ENCODE measurements around the gene GAREM1.

The GAREM1 gene

GRCh38 chr18:32216390-32216789 lies 254.3 kb downstream of the GAREM1 start:
- TF ChIP-seq CTCF (IDR thresholded peaks at IDR 0.05; ENCODE audit: borderline replicate concordance, insufficient read depth, low read depth, low read length) = no peak
- H3K4me3 ChIP-seq (ENCODE audit: low read depth, low read length) = no peak overlapping the region

GRCh38 chr18:32213693-32214092 lies 257.0 kb downstream of the GAREM1 start:
- no peak for TF ChIP-seq CTCF (IDR thresholded peaks at IDR 0.05; ENCODE audit: borderline replicate concordance, insufficient read depth, low read depth, low read length)
- no peak overlapping the region for H3K4me3 ChIP-seq (ENCODE audit: low read depth, low read length)
